GM12878 (cell line): Measurements from ENCODE around the gene RNASE9. TPM values are rescaled to one million over a fixed set of nuclear protein-coding genes. Genes with fewer than 3 reads are reported as not detected.
A peak's percentile ranks its signal among the peaks of the same experiment; 100 is the strongest.
"Not testable (repeated sequence)": the region's sequence is repeated elsewhere in the genome, so short reads cannot be mapped to it uniquely, and the experiment has no call there.

Experiments used
- ATAC-seq: fragments of 200-7000 bp; cut with Tn5 transposase; 3 replicates; pipeline ENCODE4 v1.9.1; 2020; ENCODE audit warnings: mild to moderate bottlenecking, moderate library complexity
- BruUV-seq: library from RNA; stranded (reverse); fragments of 400-500 nt; replicated peaks from 2 replicates; lab custom pipeline; 2021; lab: Mats Ljungman, UMichigan
- CTCF ChIA-PET: fragments of 300-600 bp; sonication (Branson Sonifier 250); formaldehyde crosslinking; extraction: SDS; loops from one replicate; lab custom pipeline; 2021; ENCODE audit warnings: inconsistent platforms; lab: Yijun Ruan, JAX
- POLR2A ChIA-PET: fragments of 350-600 bp; formaldehyde crosslinking; extraction: SDS; loops from one replicate; lab custom pipeline; 2021; ENCODE audit warnings: inconsistent platforms; lab: Charles Lee
- RAD21 ChIA-PET: fragments of 300-600 bp; sonication (Branson Sonifier 250); formaldehyde crosslinking; loops from one replicate; lab custom pipeline; 2023; ENCODE audit warnings: antibody characterized with exemption; ENCODE audit not compliant: unreplicated experiment; lab: Charles Lee
- SMC1A ChIA-PET: fragments of 300-600 bp; sonication (Branson Sonifier 250); formaldehyde crosslinking; loops from one replicate; lab custom pipeline; 2023; ENCODE audit not compliant: unreplicated experiment, uncharacterized antibody; lab: Charles Lee
- DNase-seq: peaks from one replicate; pipeline ENCODE4 v3.0.0-alpha.2; 2011; ENCODE audit warnings: low read depth, low spot score
- FAIRE-seq: peaks from 3 replicates; lab custom pipeline; 2011; peaks lifted over from hg19 to GRCh38; lab: Jason Lieb, UNC
- H2AFZ ChIP-seq: 2 replicates; pipeline ENCODE4 v1.6.0; 2011; ENCODE audit warnings: low read depth, low read length, control low read depth; ENCODE audit not compliant: control insufficient read depth
- H3K27ac ChIP-seq: 2 replicates; pipeline ENCODE4 v1.5.1; 2011; ENCODE audit warnings: control low read depth; ENCODE audit not compliant: control insufficient read depth, insufficient read depth
- H3K27me3 ChIP-seq, 2 experiments: replicated peaks in 1 of 2; 2 replicates each; pipeline versions ENCODE4 v1.6.0 to v1.6.1; 2011; ENCODE audit warnings: low read length in 1 of 2; ENCODE audit not compliant: control insufficient read depth in 2 of 2, insufficient read depth in 2 of 2
- H3K36me3 ChIP-seq, 2 experiments: 2 replicates each; pipeline ENCODE4 v1.5.1; 2011; ENCODE audit warnings: low read length in 1 of 2; ENCODE audit not compliant: control insufficient read depth in 2 of 2, insufficient read depth in 2 of 2
- H3K4me1 ChIP-seq: 2 replicates; pipeline ENCODE4 v1.6.1; 2011; ENCODE audit warnings: mild to moderate bottlenecking, low read length, moderate library complexity, mixed read lengths; ENCODE audit not compliant: control insufficient read depth, insufficient read depth
- H3K4me2 ChIP-seq: 2 replicates; pipeline ENCODE4 v1.6.0; 2011; ENCODE audit warnings: control low read depth; ENCODE audit not compliant: control insufficient read depth, insufficient read depth
- H3K4me3 ChIP-seq: fragments of 200-600 bp; sonication (generic); 2 replicates; pipeline ENCODE4 v1.5.1; 2016
- H3K79me2 ChIP-seq: 2 replicates; pipeline ENCODE4 v1.6.0; 2011; ENCODE audit warnings: low read length; ENCODE audit not compliant: control insufficient read depth, insufficient read depth
- H3K9ac ChIP-seq: 2 replicates; pipeline ENCODE4 v1.8.0; 2011; ENCODE audit warnings: low read length, control low read depth, mixed read lengths; ENCODE audit not compliant: control insufficient read depth, insufficient read depth
- H3K9me3 ChIP-seq: replicated peaks from 3 replicates; pipeline ENCODE4 v1.5.1; 2011; ENCODE audit warnings: mild to moderate bottlenecking, low read length; ENCODE audit not compliant: control insufficient read depth, insufficient read depth
- H4K20me1 ChIP-seq: 2 replicates; pipeline ENCODE4 v1.6.0; 2011; ENCODE audit not compliant: control insufficient read depth, insufficient read depth
- EP300 ChIP-seq, 2 experiments: fragments of 150-350 bp in 1 of 2; IDR thresholded peaks; 2 replicates each; pipeline ENCODE4 v1.6.1; 2011 to 2012; ENCODE audit warnings: low read depth in 2 of 2, low read length in 2 of 2, borderline replicate concordance in 1 of 2, improper control_type of control experiment in 1 of 2, inconsistent platforms in 1 of 2; ENCODE audit not compliant: control insufficient read depth in 1 of 2
- HDAC6 ChIP-seq: fragments of 200-600 bp; sonication (generic); IDR thresholded peaks from one replicate; pipeline ENCODE4 v1.8.0; 2017; ENCODE audit warnings: antibody characterized with exemption; ENCODE audit not compliant: unreplicated experiment
- NFIC ChIP-seq: IDR thresholded peaks from 2 replicates; pipeline ENCODE4 v1.6.1; 2012; ENCODE audit warnings: low read depth, mild to moderate bottlenecking, inconsistent platforms, low read length, moderate library complexity
- POU2F2 ChIP-seq: IDR thresholded peaks from 3 replicates; pipeline ENCODE4 v1.6.1; 2011; ENCODE audit warnings: low read depth, mild to moderate bottlenecking, low read length, borderline replicate concordance
- RUNX3 ChIP-seq: IDR thresholded peaks from 2 replicates; pipeline ENCODE4 v1.6.1; 2012; ENCODE audit warnings: low read length, inconsistent platforms
- SKIL ChIP-seq: fragments of 450-650 bp; IDR thresholded peaks from 2 replicates; pipeline ENCODE4 v1.6.1; 2017; ENCODE audit warnings: mild to moderate bottlenecking, low read depth, inconsistent platforms; ENCODE audit not compliant: poor library complexity, severe bottlenecking
- SREBF1 ChIP-seq: IDR thresholded peaks from 2 replicates; pipeline ENCODE4 v1.6.1; 2012; ENCODE audit warnings: mild to moderate bottlenecking, low read length
- WGBS: methylation state at CpG from one replicate; pipeline ENCODE4 v1.1.6; 2016; ENCODE audit warnings: low lambda C conversion rate; ENCODE audit not compliant: insufficient replicate concordance, insufficient coverage; ENCODE audit errors: missing lambda C conversion rate; 5-methylcytosine and 5-hydroxymethylcytosine counted together
- in situ Hi-C: fragments of 300-500 bp; cut with MboI; formaldehyde crosslinking; loops from 9 replicates; pipeline ENCODE4 v1.14.3; 2018; ENCODE audit warnings: mixed read lengths
- intact Hi-C: fragments of 100-400 bp; cut with micrococcal nuclease; formaldehyde crosslinking; loops from one replicate; pipeline ENCODE4 v1.14.2; 2022; ENCODE audit not compliant: unreplicated experiment
- polyA plus RNA-seq, 11 experiments: library from polyadenylated mRNA; depleted of rRNA in 4 of 11; unstranded in 6 of 11; stranded (reverse) in 5 of 11; fragments of >200 nt; fragmentation: Nextera tagmentation in 4 of 11; fragmentation: Illumina TruSeq in 1 of 11; extraction: Ambion mirVana in 4 of 11; extraction: Trizol in 1 of 11; gene quantifications; 1 replicate in 1 of 11; 2 replicates in 10 of 11; pipeline versions ENCODE4 v1.2.1 to v1.2.3, GENCODE V29; 2011 to 2016; ENCODE audit warnings: inconsistent platforms in 2 of 11, missing spikeins in 2 of 11, low read depth in 1 of 11
- total RNA-seq, 4 experiments: library from RNA; depleted of rRNA in 3 of 4; stranded (reverse); fragments of >200 nt in 3 of 4; fragmentation: Illumina TruSeq in 1 of 4; extraction: Trizol in 1 of 4; gene quantifications; 2 replicates each; pipeline versions ENCODE4 v1.2.1 to v1.2.3, GENCODE V29; 2013 to 2021

RNASE9 gene
- total and polyA plus RNA-seq, 10 of the 15 experiments (the other 5 are each of a cell fraction or from before 2014, with no cell fraction given) = not detected

- TF ChIP-seq SKIL (no peak), HDAC6 (no peak), POU2F2 (no peak), SREBF1 (no peak), NFIC (peak; percentile 43; the same call in 1 of the 2 replicates), EP300 (IDR thresholded peaks at IDR 0.05; ENCODE audit: borderline replicate concordance in 1 of 2, control insufficient read depth in 1 of 2, low read depth in 2 of 2, low read length in 2 of 2) (no peak), RUNX3 (peak; percentile 65)
Measured at GRCh38 chr14:20508367-20508766, 52.5 kb downstream of the RNASE9 start (continued).

GRCh38 chr14:20507537-20507936, 53.3 kb downstream of the RNASE9 start:
- DNase-seq, SMC1A ChIA-PET, H2AFZ ChIP-seq, H3K27ac ChIP-seq, H3K9ac ChIP-seq, H3K4me3 ChIP-seq, H3K4me1 ChIP-seq, H3K36me3 ChIP-seq, H4K20me1 ChIP-seq, in situ Hi-C loops, CTCF ChIA-PET, H3K9me3 ChIP-seq, ATAC-seq, FAIRE-seq, H3K79me2 ChIP-seq, intact Hi-C loops, H3K4me2 ChIP-seq, H3K27me3 ChIP-seq, RAD21 ChIA-PET, POLR2A ChIA-PET, BruUV-seq: not testable (repeated sequence)
- WGBS = 95% methylated on average over 3 of the region's 3 CpGs

GRCh38 chr14:20506752-20507151, 54.1 kb downstream of the RNASE9 start:
- CTCF ChIA-PET, H3K36me3 ChIP-seq, H3K9ac ChIP-seq, SMC1A ChIA-PET, H3K4me1 ChIP-seq, BruUV-seq, H3K27me3 ChIP-seq, RAD21 ChIA-PET, POLR2A ChIA-PET, H3K4me3 ChIP-seq, H3K79me2 ChIP-seq, H3K27ac ChIP-seq, H3K4me2 ChIP-seq, FAIRE-seq, in situ Hi-C loops, ATAC-seq, DNase-seq, intact Hi-C loops, H2AFZ ChIP-seq, H4K20me1 ChIP-seq, H3K9me3 ChIP-seq: not testable (repeated sequence)
- WGBS = no CpG with 5 or more reads among the region's 30 CpGs

- H3K4me3 ChIP-seq, H3K27me3 ChIP-seq, H2AFZ ChIP-seq, intact Hi-C loops, H3K4me1 ChIP-seq, H4K20me1 ChIP-seq, H3K27ac ChIP-seq, ATAC-seq, SMC1A ChIA-PET, BruUV-seq, RAD21 ChIA-PET, H3K36me3 ChIP-seq, in situ Hi-C loops, DNase-seq, H3K9ac ChIP-seq, FAIRE-seq, H3K79me2 ChIP-seq, CTCF ChIA-PET, H3K4me2 ChIP-seq, H3K9me3 ChIP-seq, POLR2A ChIA-PET: not testable (repeated sequence)
- WGBS = no CpG with 5 or more reads among the region's 30 CpGs
Measured at GRCh38 chr14:20506276-20506675, 54.6 kb downstream of the RNASE9 start.
